ENCODE results near the gene CCNF. TPM values are rescaled to one million over a fixed set of nuclear protein-coding genes. Genes with fewer than 3 reads are reported as not detected.

The CCNF gene
- total and polyA plus RNA-seq, 2 of the 8 experiments (the other 6 are each of a cell fraction or from before 2014, with no cell fraction given): 15.4 to 54.3 TPM

GRCh38 chr16:2460916-2461315 is 31.7 kb downstream of the CCNF start:
- H2BK120ac ChIP-seq (replicated peaks; ENCODE audit: low read depth, low read length): no peak overlapping the region
- no peak overlapping the region for H3K23ac ChIP-seq (ENCODE audit: insufficient read length)
- DNase-seq (ENCODE audit: low read depth in 1 of 2, low spot score in 2 of 2): no peak
- no peak overlapping the region for H3K56ac ChIP-seq (replicated peaks; ENCODE audit: insufficient read length, low read depth, low read length)
- WGBS, 2 experiments (ENCODE audit: extremely low coverage in 1 of 2, insufficient coverage in 1 of 2, insufficient read length in 1 of 2, insufficient replicate concordance in 2 of 2, low coverage in 1 of 2, low lambda C conversion rate in 2 of 2, missing lambda C conversion rate in 1 of 2): 93% methylated on average over 13 of the region's 13 CpGs; no CpG with 5 or more reads in 1 of the 2 experiments
- H3K79me1 ChIP-seq (ENCODE audit: low read depth, low read length): peaks cover 10% of the 10 kb centered on the region
- no peak overlapping the region for H2BK5ac ChIP-seq (ENCODE audit: low read depth, low read length)
- peak overlapping the region; percentile 90 to 97 for H3K4me2 ChIP-seq (ENCODE audit: insufficient read depth in 1 of 2, low read depth in 2 of 2, low read length in 2 of 2)
- no peak overlapping the region for H3K4ac ChIP-seq (replicated peaks; ENCODE audit: insufficient read length, low read depth, low read length)
- no peak overlapping the region for H3K18ac ChIP-seq (ENCODE audit: extremely low read depth, low read length)
- H2BK20ac ChIP-seq (ENCODE audit: low read length): no peak overlapping the region
- H3K79me2 ChIP-seq (ENCODE audit: control insufficient read depth in 1 of 2, insufficient read depth in 2 of 2, low read length in 2 of 2): peaks cover 0 to 6% of the 10 kb centered on the region in 2 experiments; a peak in 2 of 4 replicates
- no peaks in the 10 kb centered on the region for H3K27me3 ChIP-seq (replicated peaks in 1 of 4; ENCODE audit: control insufficient read depth in 3 of 4, extremely low read depth in 1 of 4, insufficient read depth in 3 of 4, low read length in 3 of 4)
- no peak overlapping the region for H2AFZ ChIP-seq (ENCODE audit: low read length)
- no peak overlapping the region for H4K91ac ChIP-seq (replicated peaks; ENCODE audit: insufficient read length, low read length)
- no peak overlapping the region for H4K5ac ChIP-seq (ENCODE audit: insufficient read length, low read depth, low read length)
- H3K4me1 ChIP-seq (replicated peaks in 1 of 4; ENCODE audit: control insufficient read depth in 3 of 4, insufficient read depth in 4 of 4, low read length in 3 of 4): peaks cover 0 to 18% (median 15%) of the 10 kb centered on the region in 4 experiments; a peak in 6 of 7 replicates
- peaks cover 13% of the 10 kb centered on the region; the same call in 1 of the 2 replicates for H3K23me2 ChIP-seq (ENCODE audit: low read depth, low read length)
- no peak overlapping the region for H3K27ac ChIP-seq (ENCODE audit: low read depth, low read length)
- H2BK12ac ChIP-seq (ENCODE audit: low read depth, low read length): no peak overlapping the region; the same call in 1 of the 2 replicates
- H2BK15ac ChIP-seq (ENCODE audit: low read length): 0 out of 2 replicates have a peak overlapping the region, but pooled peaks have one; percentile 8
- no peak overlapping the region; the same call in 1 of the 2 replicates for H4K8ac ChIP-seq (ENCODE audit: extremely low read depth, insufficient read depth, low read length)
- no peak for FAIRE-seq
- TF ChIP-seq CBX8 (IDR thresholded peaks at IDR 0.05; ENCODE audit: borderline replicate concordance, low read depth, low read length) (no peak), RBBP5 (IDR thresholded peaks at IDR 0.05; ENCODE audit: borderline replicate concordance, low read depth, low read length) (no peak)
- POLR2A ChIA-PET (ENCODE audit: partially characterized antibody): interaction anchor here (1.2 to 1.9 kb wide), 4 partner anchors 20 to 209 kb away, joined by 3 to 7 read pairs (median 4); partner anchors contain the start of gene ECI1
- H3K9ac ChIP-seq (replicated peaks in 1 of 4; ENCODE audit: extremely low read depth in 1 of 4, low read depth in 3 of 4, low read length in 3 of 4): no peak overlapping the region; a peak in 1 of 7 replicates
- H3K9me3 ChIP-seq (ENCODE audit: insufficient read depth in 2 of 2, low read depth in 1 of 2, low read length in 1 of 2): no peaks in the 10 kb centered on the region
- peaks cover 5 to 20% of the 10 kb centered on the region in 2 experiments for H4K20me1 ChIP-seq (replicated peaks in 1 of 2; ENCODE audit: control insufficient read depth in 1 of 2, insufficient read depth in 2 of 2, low read length in 2 of 2)
- no peak overlapping the region for H2AK5ac ChIP-seq (ENCODE audit: low read depth, low read length)
- CTCF ChIA-PET (ENCODE audit: partially characterized antibody): interaction anchor here (1.0 to 2.9 kb wide), 2 partner anchors 9 to 693 kb away, joined by 3 to 15 read pairs; partner anchors contain the start of gene NTN3
- peaks cover 8 to 28% (median 20%) of the 10 kb centered on the region in 4 experiments; a peak in 7 of 8 replicates for H3K36me3 ChIP-seq (ENCODE audit: control insufficient read depth in 2 of 4, insufficient read depth in 4 of 4, low read length in 3 of 4)
- H3K4me3 ChIP-seq (ENCODE audit: extremely low read depth in 1 of 4, insufficient read depth in 2 of 4, low read depth in 3 of 4, low read length in 4 of 4): peak overlapping the region; percentile 55 to 78 (median 68)
- no peak overlapping the region for H3K14ac ChIP-seq (ENCODE audit: insufficient read length)
